ENCODE measurements around the gene TMEM135.
A peak's percentile ranks its signal among the peaks of the same experiment; 100 is the strongest.

TMEM135 gene

DNA sequence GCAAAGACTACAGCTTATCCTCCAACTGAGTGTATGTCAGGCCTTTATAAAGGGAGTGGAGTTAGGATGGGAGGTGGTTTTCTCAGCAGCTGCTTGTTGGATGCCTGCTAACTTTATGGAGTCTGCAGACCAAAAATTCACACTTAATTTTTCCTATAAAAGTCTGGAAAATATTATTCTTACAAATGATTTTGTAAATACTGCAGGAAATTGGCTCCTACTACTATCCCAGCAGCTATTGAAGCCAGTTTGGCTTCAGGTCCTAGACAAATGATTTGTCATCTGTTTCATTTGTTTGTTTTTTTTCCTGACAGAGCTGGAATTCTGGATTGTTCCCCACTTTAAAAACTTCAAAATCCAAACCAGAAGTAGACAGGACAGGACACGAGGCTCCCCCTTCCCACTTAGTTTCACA is 292.5 kb downstream of the TMEM135 start:
- DNase-seq (ENCODE audit: insufficient read length) (no peak), FAIRE-seq (no peak)
- no peak for TF ChIP-seq POLR2A (IDR thresholded peaks at IDR 0.05; ENCODE audit: low read depth, low read length)
- no peak for TF ChIP-seq POLR2AphosphoS5 (IDR thresholded peaks at IDR 0.05; ENCODE audit: low read depth, low read length)
- TF ChIP-seq TAF1 (IDR thresholded peaks at IDR 0.05; ENCODE audit: borderline replicate concordance, low read depth, low read length), result no peak

DNA sequence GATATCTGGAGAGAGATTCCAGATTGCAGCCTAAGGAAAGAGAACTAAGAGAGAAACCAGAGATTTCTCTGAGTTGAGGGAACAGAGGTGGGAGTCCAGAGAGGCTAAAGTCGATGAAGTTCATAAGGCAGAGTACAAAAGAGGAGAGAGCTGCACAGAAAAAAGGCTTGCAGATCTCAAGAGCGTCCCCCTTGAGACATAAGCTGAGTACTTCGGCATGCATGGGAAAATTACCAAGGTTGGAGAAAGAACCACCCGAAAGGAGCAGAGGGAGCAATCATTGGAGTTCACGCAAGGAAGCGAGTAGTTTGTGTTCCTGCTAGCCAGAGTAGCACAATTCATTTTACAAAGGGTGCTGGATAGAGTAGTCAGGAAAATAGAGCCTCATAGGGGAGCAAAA is 293.5 kb downstream of the TMEM135 start:
- no peak for DNase-seq (ENCODE audit: insufficient read length)
- no peak for TF ChIP-seq TAF1 (IDR thresholded peaks at IDR 0.05; ENCODE audit: borderline replicate concordance, low read depth, low read length)
- no peak for TF ChIP-seq POLR2AphosphoS5 (IDR thresholded peaks at IDR 0.05; ENCODE audit: low read depth, low read length)
- no peak for TF ChIP-seq POLR2A (IDR thresholded peaks at IDR 0.05; ENCODE audit: low read depth, low read length)
- FAIRE-seq, result no peak

DNA sequence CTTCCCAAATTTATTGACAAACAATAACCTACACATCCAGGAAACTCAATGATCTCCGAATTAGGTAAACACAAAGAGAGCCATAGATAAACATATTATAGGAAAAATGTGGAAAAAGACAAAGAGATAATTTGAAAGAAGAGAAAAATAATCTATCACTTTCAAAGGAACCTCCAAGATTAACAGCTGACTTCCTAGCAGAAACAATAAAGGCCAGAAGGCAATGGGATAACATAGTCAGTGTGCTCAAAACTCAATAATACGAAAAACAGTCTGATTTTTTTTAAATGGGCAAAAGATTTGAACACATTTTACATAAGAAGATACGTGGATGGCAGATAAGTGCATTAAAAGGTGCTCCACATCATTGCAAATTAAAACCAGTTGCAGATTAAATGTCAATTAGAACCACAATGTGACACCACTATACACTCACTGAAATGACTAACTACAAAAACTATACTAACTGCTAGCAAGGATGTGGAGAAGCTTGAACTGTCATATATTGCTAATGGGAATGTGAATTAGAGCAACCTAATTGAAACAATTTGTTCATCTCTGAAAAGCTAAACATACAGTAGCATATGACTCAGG is 300.4 kb downstream of the TMEM135 start:
- no peak for FAIRE-seq
- DNase-seq (ENCODE audit: insufficient read length), result no peak
- TF ChIP-seq TAF1 (IDR thresholded peaks at IDR 0.05; ENCODE audit: borderline replicate concordance, low read depth, low read length), result no peak
- no peak for TF ChIP-seq POLR2AphosphoS5 (IDR thresholded peaks at IDR 0.05; ENCODE audit: low read depth, low read length)
- no peak for TF ChIP-seq POLR2A (IDR thresholded peaks at IDR 0.05; ENCODE audit: low read depth, low read length)

- FAIRE-seq (no peak), DNase-seq (ENCODE audit: insufficient read length) (no peak)
- TF ChIP-seq POLR2A (IDR thresholded peaks at IDR 0.05; ENCODE audit: low read depth, low read length), result no peak
- TF ChIP-seq POLR2AphosphoS5 (IDR thresholded peaks at IDR 0.05; ENCODE audit: low read depth, low read length), result no peak
- no peak for TF ChIP-seq TAF1 (IDR thresholded peaks at IDR 0.05; ENCODE audit: borderline replicate concordance, low read depth, low read length)
These were observed 301.7 kb downstream of the TMEM135 start for GRCh38 chr11:87339416-87339815.

GRCh38 chr11:87347441-87347840 is 309.7 kb downstream of the TMEM135 start:
- TF ChIP-seq POLR2A (IDR thresholded peaks at IDR 0.05; ENCODE audit: low read depth, low read length) (no peak), TAF1 (IDR thresholded peaks at IDR 0.05; ENCODE audit: borderline replicate concordance, low read depth, low read length) (no peak), POLR2AphosphoS5 (IDR thresholded peaks at IDR 0.05; ENCODE audit: low read depth, low read length) (no peak)
- FAIRE-seq, result no peak
- no peak for DNase-seq (ENCODE audit: insufficient read length)

- no peak for TF ChIP-seq TAF1 (IDR thresholded peaks at IDR 0.05; ENCODE audit: borderline replicate concordance, low read depth, low read length)
- no peak for TF ChIP-seq POLR2A (IDR thresholded peaks at IDR 0.05; ENCODE audit: low read depth, low read length)
- TF ChIP-seq POLR2AphosphoS5 (IDR thresholded peaks at IDR 0.05; ENCODE audit: low read depth, low read length), result no peak
- no peak for DNase-seq (ENCODE audit: insufficient read length)
- no peak for FAIRE-seq
These were observed 310.1 kb downstream of the TMEM135 start for GRCh38 chr11:87347854-87348253.

GRCh38 chr11:87351676-87352075 is 313.9 kb downstream of the TMEM135 start:
- FAIRE-seq (peak; percentile 44), DNase-seq (ENCODE audit: insufficient read length) (no peak)
- TF ChIP-seq TAF1 (IDR thresholded peaks at IDR 0.05; ENCODE audit: borderline replicate concordance, low read depth, low read length), result no peak
- TF ChIP-seq POLR2AphosphoS5 (IDR thresholded peaks at IDR 0.05; ENCODE audit: low read depth, low read length), result no peak
- TF ChIP-seq POLR2A (IDR thresholded peaks at IDR 0.05; ENCODE audit: low read depth, low read length), result no peak

DNA sequence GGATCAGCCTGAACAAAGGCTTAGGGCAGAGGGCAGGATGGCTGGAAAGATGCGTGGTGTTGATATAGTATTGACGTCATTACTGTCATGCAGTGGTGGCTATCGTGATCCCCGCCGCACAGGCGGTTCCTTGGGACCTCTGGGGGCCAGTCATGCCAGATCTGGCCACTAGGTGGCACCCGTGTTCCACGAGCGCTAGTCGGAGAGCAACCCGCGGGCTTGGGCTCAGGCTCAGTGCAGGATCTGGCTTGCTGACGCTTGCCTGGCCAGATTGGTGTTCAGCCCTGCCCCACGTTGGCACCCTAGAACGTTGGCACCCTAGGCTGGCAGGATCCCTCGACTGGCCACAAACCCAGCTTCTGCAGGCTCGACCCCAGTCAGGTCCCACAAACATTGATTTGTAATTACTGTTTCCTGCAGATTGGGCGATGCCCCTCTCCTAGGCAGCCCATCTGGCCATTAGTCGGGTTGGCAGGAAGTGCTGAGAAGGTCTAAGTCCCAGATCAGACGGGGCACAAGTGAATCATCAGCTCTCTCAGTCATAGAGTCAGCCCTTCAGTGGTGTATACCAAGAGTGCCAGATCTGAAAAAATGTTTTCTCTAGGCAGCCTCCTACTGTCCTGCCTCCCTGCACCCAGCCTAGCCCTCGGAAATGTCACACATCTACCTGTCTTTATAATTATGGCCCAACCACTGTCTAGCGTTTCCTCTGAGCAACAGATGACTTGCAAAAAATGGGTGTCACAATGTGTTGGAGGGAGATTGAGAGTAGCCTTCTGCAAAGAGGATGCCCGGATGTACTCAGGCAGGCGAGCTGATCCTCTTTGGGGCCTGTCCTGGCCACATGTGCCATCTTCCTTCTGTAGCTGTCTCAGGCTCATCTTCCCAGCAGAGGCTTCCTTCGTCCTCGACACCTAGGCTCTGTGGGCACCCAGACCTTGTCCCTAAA is 315.3 kb downstream of the TMEM135 start:
- FAIRE-seq, result peak; percentile 96
- peak; percentile 55 for DNase-seq (ENCODE audit: insufficient read length)
- TF ChIP-seq POLR2AphosphoS5 (IDR thresholded peaks at IDR 0.05; ENCODE audit: low read depth, low read length), result no peak
- TF ChIP-seq TAF1 (IDR thresholded peaks at IDR 0.05; ENCODE audit: borderline replicate concordance, low read depth, low read length), result no peak
- TF ChIP-seq POLR2A (IDR thresholded peaks at IDR 0.05; ENCODE audit: low read depth, low read length), result no peak

GRCh38 chr11:87353771-87354345 is 316.1 kb downstream of the TMEM135 start:
- no peak for TF ChIP-seq POLR2AphosphoS5 (IDR thresholded peaks at IDR 0.05; ENCODE audit: low read depth, low read length)
- TF ChIP-seq TAF1 (IDR thresholded peaks at IDR 0.05; ENCODE audit: borderline replicate concordance, low read depth, low read length), result no peak
- no peak for TF ChIP-seq POLR2A (IDR thresholded peaks at IDR 0.05; ENCODE audit: low read depth, low read length)
- DNase-seq (ENCODE audit: insufficient read length) (no peak), FAIRE-seq (peak; percentile 61)

DNA sequence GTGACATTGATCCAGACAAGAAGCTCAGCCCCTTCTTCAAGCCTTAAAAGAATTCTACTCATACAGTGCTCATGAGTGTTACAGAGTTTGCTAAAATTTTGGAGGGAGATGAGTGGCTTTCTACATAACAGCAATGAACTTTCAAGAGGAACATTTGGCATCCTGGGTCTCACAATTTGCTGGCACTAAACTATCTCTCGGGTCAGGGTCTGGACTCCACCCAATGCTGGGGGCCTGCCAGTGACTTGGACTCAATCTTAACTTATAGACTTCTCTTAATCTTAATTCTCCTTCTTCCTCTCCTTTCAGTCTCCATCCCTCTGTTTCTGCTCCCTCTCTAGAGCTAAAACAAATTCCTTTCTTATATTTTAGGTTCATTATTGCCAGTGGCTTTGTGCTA is 317.9 kb downstream of the TMEM135 start:
- no peak for DNase-seq (ENCODE audit: insufficient read length)
- FAIRE-seq, result no peak
- TF ChIP-seq POLR2A (IDR thresholded peaks at IDR 0.05; ENCODE audit: low read depth, low read length) (no peak), POLR2AphosphoS5 (IDR thresholded peaks at IDR 0.05; ENCODE audit: low read depth, low read length) (no peak), TAF1 (IDR thresholded peaks at IDR 0.05; ENCODE audit: borderline replicate concordance, low read depth, low read length) (no peak)

- FAIRE-seq (no peak), DNase-seq (ENCODE audit: insufficient read length) (no peak)
- TF ChIP-seq POLR2AphosphoS5 (IDR thresholded peaks at IDR 0.05; ENCODE audit: low read depth, low read length) (no peak), TAF1 (IDR thresholded peaks at IDR 0.05; ENCODE audit: borderline replicate concordance, low read depth, low read length) (no peak), POLR2A (IDR thresholded peaks at IDR 0.05; ENCODE audit: low read depth, low read length) (no peak)
These were observed 318.7 kb downstream of the TMEM135 start for GRCh38 chr11:87356428-87356827.
